SU-DHL-6 (cell line): ENCODE results near the gene RAD51B.

Experiments used
- H2AFZ ChIP-seq: fragments of 200-600 bp; sonication (generic); 2 replicates; pipeline ENCODE4 v1.6.1; 2014; ENCODE audit warnings: low read depth, mild to moderate bottlenecking, moderate library complexity, mixed read lengths, antibody characterized with exemption, low read length; ENCODE audit not compliant: severe bottlenecking
- H3F3A ChIP-seq: fragments of 200-600 bp; shearing (Covaris generic); 2 replicates; pipeline ENCODE4 v1.6.0; 2016; ENCODE audit warnings: antibody characterized with exemption, mild to moderate bottlenecking; ENCODE audit not compliant: insufficient read depth
- H3K27ac ChIP-seq: fragments of 200-600 bp; sonication (generic); 2 replicates; pipeline ENCODE4 v1.5.1; 2016; ENCODE audit warnings: low read depth, mild to moderate bottlenecking, low read length, moderate library complexity, mixed read lengths
- H3K27me3 ChIP-seq: fragments of 200-600 bp; sonication (generic), shearing (Covaris generic); 2 replicates; pipeline ENCODE4 v1.6.0; 2014; ENCODE audit warnings: mild to moderate bottlenecking, low read length
- H3K36me3 ChIP-seq: fragments of 200-600 bp; sonication (generic); 2 replicates; pipeline ENCODE4 v1.6.1; 2014; ENCODE audit warnings: mild to moderate bottlenecking, low read length, mixed read lengths
- H3K4me2 ChIP-seq: fragments of 300-600, 200-600 bp; shearing (Covaris generic), sonication (generic); 2 replicates; pipeline ENCODE4 v1.6.0; 2014; ENCODE audit warnings: low read length, low read depth, mild to moderate bottlenecking; ENCODE audit not compliant: poor library complexity, severe bottlenecking
- H3K4me3 ChIP-seq: fragments of 200-600 bp; sonication (generic); 2 replicates; pipeline ENCODE4 v1.5.1; 2014; ENCODE audit warnings: antibody characterized with exemption, low read length, mild to moderate bottlenecking, mixed read lengths; ENCODE audit not compliant: insufficient read depth, poor library complexity, severe bottlenecking
- H3K79me2 ChIP-seq: fragments of 200-600 bp; sonication (generic); 2 replicates; pipeline ENCODE4 v1.6.1; 2014; ENCODE audit warnings: mild to moderate bottlenecking, low read length, moderate library complexity; ENCODE audit not compliant: insufficient read depth
- H3K9ac ChIP-seq: fragments of 200-600 bp; sonication (generic); 2 replicates; pipeline ENCODE4 v1.7.0; 2014; ENCODE audit warnings: mild to moderate bottlenecking, low read length
- H3K9me2 ChIP-seq: fragments of 200-600 bp; sonication (generic); replicated peaks from 2 replicates; pipeline ENCODE4 v1.6.1; 2014; ENCODE audit warnings: low read length; ENCODE audit not compliant: insufficient read depth
- H3K9me3 ChIP-seq: fragments of 200-600 bp; sonication (generic); 2 replicates; pipeline ENCODE4 v1.6.1; 2014; ENCODE audit warnings: low read length, mixed read lengths; ENCODE audit not compliant: insufficient read depth
- H4K20me1 ChIP-seq: fragments of 200-600 bp; sonication (generic); 2 replicates; pipeline ENCODE4 v1.6.1; 2014; ENCODE audit warnings: low read depth, mild to moderate bottlenecking, antibody characterized with exemption, low read length, moderate library complexity, mixed read lengths
- EZH2phosphoT487 ChIP-seq: fragments of 200-600 bp; sonication (generic), shearing (Covaris generic); conservative IDR thresholded peaks from 2 replicates; pipeline ENCODE4 v1.6.1; 2018; ENCODE audit warnings: mild to moderate bottlenecking, antibody characterized with exemption, low read length, moderate library complexity, mixed read lengths
- TF ChIP-seq, protein P1 (sequence below): fragments of 200-600 bp; sonication (generic); IDR thresholded peaks from one replicate; pipeline ENCODE4 v1.5.1; 2017; ENCODE audit warnings: antibody characterized with exemption, mild to moderate bottlenecking, low read length, moderate library complexity; ENCODE audit not compliant: insufficient read depth, poor library complexity, severe bottlenecking

The RAD51B gene

GRCh38 chr14:67977434-67978034 lies 158.0 kb downstream of the RAD51B start:
- no peaks in the 10 kb centered on the region for H3K9me3 ChIP-seq
- no peak overlapping the region for H3K9ac ChIP-seq
- H3K27me3 ChIP-seq: no peaks in the 10 kb centered on the region
- H4K20me1 ChIP-seq: no peaks in the 10 kb centered on the region
- no peaks in the 10 kb centered on the region for H3F3A ChIP-seq
- no peaks in the 10 kb centered on the region for H3K9me2 ChIP-seq
- no peak overlapping the region for H3K4me3 ChIP-seq
- H3K36me3 ChIP-seq: no peaks in the 10 kb centered on the region
- no peak overlapping the region for H2AFZ ChIP-seq
- no peaks in the 10 kb centered on the region for H3K79me2 ChIP-seq
- TF ChIP-seq, protein P1, sequence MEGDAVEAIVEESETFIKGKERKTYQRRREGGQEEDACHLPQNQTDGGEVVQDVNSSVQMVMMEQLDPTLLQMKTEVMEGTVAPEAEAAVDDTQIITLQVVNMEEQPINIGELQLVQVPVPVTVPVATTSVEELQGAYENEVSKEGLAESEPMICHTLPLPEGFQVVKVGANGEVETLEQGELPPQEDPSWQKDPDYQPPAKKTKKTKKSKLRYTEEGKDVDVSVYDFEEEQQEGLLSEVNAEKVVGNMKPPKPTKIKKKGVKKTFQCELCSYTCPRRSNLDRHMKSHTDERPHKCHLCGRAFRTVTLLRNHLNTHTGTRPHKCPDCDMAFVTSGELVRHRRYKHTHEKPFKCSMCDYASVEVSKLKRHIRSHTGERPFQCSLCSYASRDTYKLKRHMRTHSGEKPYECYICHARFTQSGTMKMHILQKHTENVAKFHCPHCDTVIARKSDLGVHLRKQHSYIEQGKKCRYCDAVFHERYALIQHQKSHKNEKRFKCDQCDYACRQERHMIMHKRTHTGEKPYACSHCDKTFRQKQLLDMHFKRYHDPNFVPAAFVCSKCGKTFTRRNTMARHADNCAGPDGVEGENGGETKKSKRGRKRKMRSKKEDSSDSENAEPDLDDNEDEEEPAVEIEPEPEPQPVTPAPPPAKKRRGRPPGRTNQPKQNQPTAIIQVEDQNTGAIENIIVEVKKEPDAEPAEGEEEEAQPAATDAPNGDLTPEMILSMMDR: no peak
- no peak for TF ChIP-seq EZH2phosphoT487
- H3K4me2 ChIP-seq: no peak overlapping the region
- no peak overlapping the region for H3K27ac ChIP-seq

- H3F3A ChIP-seq: no peaks in the 10 kb centered on the region
- no peaks in the 10 kb centered on the region for H3K79me2 ChIP-seq
- no peak overlapping the region for H3K9ac ChIP-seq
- no peaks in the 10 kb centered on the region for H3K27me3 ChIP-seq
- no peaks in the 10 kb centered on the region for H3K9me3 ChIP-seq
- H2AFZ ChIP-seq: no peak overlapping the region
- H4K20me1 ChIP-seq: no peaks in the 10 kb centered on the region
- TF ChIP-seq, protein P1: no peak
- TF ChIP-seq EZH2phosphoT487: no peak
- no peak overlapping the region for H3K27ac ChIP-seq
- H3K9me2 ChIP-seq: no peaks in the 10 kb centered on the region
- no peaks in the 10 kb centered on the region for H3K36me3 ChIP-seq
- no peak overlapping the region for H3K4me2 ChIP-seq
- no peak overlapping the region for H3K4me3 ChIP-seq
These were observed 159.2 kb downstream of the RAD51B start for GRCh38 chr14:67978749-67979148.

- no peak for TF ChIP-seq EZH2phosphoT487
- TF ChIP-seq, protein P1: no peak
These were observed 163.4 kb downstream of the RAD51B start for GRCh38 chr14:67982711-67983608.

More at GRCh38 chr14:67982711-67983608, 163.4 kb downstream of the RAD51B start:
- no peak overlapping the region for H3K4me3 ChIP-seq
- no peaks in the 10 kb centered on the region for H3K36me3 ChIP-seq
- H2AFZ ChIP-seq: no peak overlapping the region
- no peak overlapping the region for H3K9ac ChIP-seq
- no peaks in the 10 kb centered on the region for H3K9me3 ChIP-seq
- H3F3A ChIP-seq: no peaks in the 10 kb centered on the region
- no peaks in the 10 kb centered on the region for H4K20me1 ChIP-seq
- no peaks in the 10 kb centered on the region for H3K79me2 ChIP-seq
- H3K4me2 ChIP-seq: no peak overlapping the region
- H3K27me3 ChIP-seq: no peaks in the 10 kb centered on the region
- no peak overlapping the region for H3K27ac ChIP-seq
- H3K9me2 ChIP-seq: no peaks in the 10 kb centered on the region
